A673 (cell line): ENCODE measurements around the gene AQP5. TPM values are rescaled to one million over a fixed set of nuclear protein-coding genes. Genes with fewer than 3 reads are reported as not detected.

Experiments used
- BruUV-seq: library from RNA; stranded (reverse); fragments of 400-500 nt; replicated peaks from 2 replicates; lab custom pipeline; 2021; lab: Mats Ljungman, UMichigan
- CTCF ChIA-PET: fragments of 300-600 bp; sonication (Branson Sonifier 250); formaldehyde crosslinking; loops from one replicate; lab custom pipeline; 2022; ENCODE audit warnings: antibody characterized with exemption; lab: Charles Lee
- POLR2A ChIA-PET: fragments of 300-600 bp; sonication (Branson Sonifier 250); formaldehyde crosslinking; loops from one replicate; lab custom pipeline; 2022; ENCODE audit warnings: antibody characterized with exemption; ENCODE audit not compliant: low non-redundant PET; lab: Charles Lee
- DNase-seq: peaks from one replicate; pipeline ENCODE4 v3.0.0-alpha.2; 2015; ENCODE audit warnings: low spot score
- H3K27ac ChIP-seq: fragments of 200-600 bp; sonication (generic); 2 replicates; pipeline ENCODE4 v1.5.1; 2016; ENCODE audit warnings: mixed run types, low read depth, mild to moderate bottlenecking, mixed read lengths, antibody characterized with exemption, low read length; ENCODE audit not compliant: poor library complexity, severe bottlenecking
- H3K27me3 ChIP-seq: fragments of 200-600 bp; sonication (generic); replicated peaks from 2 replicates; pipeline ENCODE4 v1.6.1; 2017; ENCODE audit warnings: mixed run types, low read depth, mild to moderate bottlenecking, mixed read lengths, antibody characterized with exemption, low read length; ENCODE audit not compliant: insufficient read depth, poor library complexity
- H3K36me3 ChIP-seq: fragments of 200-600 bp; sonication (generic); 2 replicates; pipeline ENCODE4 v1.6.1; 2016; ENCODE audit warnings: mixed run types, mild to moderate bottlenecking, mixed read lengths, antibody characterized with exemption, low read length; ENCODE audit not compliant: insufficient read depth, poor library complexity, severe bottlenecking
- H3K4me1 ChIP-seq: fragments of 200-600 bp; sonication (generic); 2 replicates; pipeline ENCODE4 v1.6.1; 2017; ENCODE audit warnings: mixed run types, mild to moderate bottlenecking, mixed read lengths, antibody characterized with exemption, low read length; ENCODE audit not compliant: insufficient read depth, poor library complexity, severe bottlenecking
- H3K4me3 ChIP-seq: fragments of 200-600 bp; sonication (generic); 2 replicates; pipeline ENCODE4 v1.5.1; 2016; ENCODE audit warnings: low read depth, mixed run types, mild to moderate bottlenecking, mixed read lengths, low read length; ENCODE audit not compliant: poor library complexity, severe bottlenecking
- H3K9me3 ChIP-seq: fragments of 200-600 bp; sonication (generic); 2 replicates; pipeline ENCODE4 v1.6.1; 2016; ENCODE audit warnings: mixed run types, low read depth, mild to moderate bottlenecking, mixed read lengths, antibody characterized with exemption, low read length; ENCODE audit not compliant: poor library complexity, severe bottlenecking
- CTCF ChIP-seq: fragments of 300-800, 200-600 bp; sonication (generic); conservative IDR thresholded peaks from 2 replicates; pipeline ENCODE4 v1.5.1; 2017; ENCODE audit warnings: low read depth, mild to moderate bottlenecking, antibody characterized with exemption, low read length, moderate library complexity, mixed read lengths
- EZH2 ChIP-seq: fragments of 200-600 bp; sonication (generic); IDR thresholded peaks from 2 replicates; pipeline ENCODE4 v1.6.1; 2017; ENCODE audit warnings: borderline replicate concordance, low read depth, mild to moderate bottlenecking, mixed read lengths, antibody characterized with exemption, low read length; ENCODE audit not compliant: poor library complexity, severe bottlenecking
- intact Hi-C: fragments of 100-400 bp; cut with micrococcal nuclease; formaldehyde crosslinking; loops from one replicate; pipeline ENCODE4 v1.10.0; 2022; ENCODE audit not compliant: unreplicated experiment
- total RNA-seq: library from RNA; stranded (reverse); gene quantifications from 2 replicates; pipeline ENCODE4 v1.2.3, GENCODE V29; 2021

Gene AQP5
- total RNA-seq, 1 experiment from 2014 or later: not detected

GRCh38 chr12:49972641-49973360, 11.1 kb downstream of the AQP5 start, which contains the start of gene AQP6:
Gene AQP6, plus strand, starts transcription at chr12:49972947. Its CDS starts 227 bp downstream, at chr12:49973174.
- no TSS peak for BruUV-seq
- H3K27me3 ChIP-seq: no peaks in the 10 kb centered on the region
- H3K4me1 ChIP-seq: no peaks in the 10 kb centered on the region
- no peaks in the 10 kb centered on the region for H3K9me3 ChIP-seq
- ChIA-PET CTCF (no interaction called here), POLR2A (no interaction called here)
- H3K36me3 ChIP-seq: no peaks in the 10 kb centered on the region
- H3K4me3 ChIP-seq: no peak within 1 kb of the TSS
- TF ChIP-seq EZH2: no peak
- TF ChIP-seq CTCF: no peak
- H3K27ac ChIP-seq: no peak within 1 kb of the TSS
- no peak for DNase-seq
- intact Hi-C loops: no loop called here

GRCh38 chr12:49973361-49973830, 11.7 kb downstream of the AQP5 start:
- Histone ChIP-seq H3K4me3 (no peak overlapping the region), H3K9me3 (no peaks in the 10 kb centered on the region), H3K27me3 (no peaks in the 10 kb centered on the region), H3K36me3 (no peaks in the 10 kb centered on the region), H3K4me1 (no peaks in the 10 kb centered on the region), H3K27ac (no peak overlapping the region)
- no peak for DNase-seq
- ChIA-PET POLR2A (no interaction called here), CTCF (no interaction called here)
- no peak for TF ChIP-seq EZH2
- no peak for TF ChIP-seq CTCF
- intact Hi-C loops: no loop called here
- BruUV-seq: no TSS peak

- H3K9me3 ChIP-seq: no peaks in the 10 kb centered on the region
- no TSS peak for BruUV-seq
- CTCF ChIA-PET: no interaction called here
- intact Hi-C loops: no loop called here
- H3K27me3 ChIP-seq: no peaks in the 10 kb centered on the region
- no peaks in the 10 kb centered on the region for H3K4me1 ChIP-seq
- no peak for DNase-seq
- H3K27ac ChIP-seq: no peak overlapping the region
- POLR2A ChIA-PET: no interaction called here
- no peak overlapping the region for H3K4me3 ChIP-seq
- no peak for TF ChIP-seq EZH2
- no peak for TF ChIP-seq CTCF
- H3K36me3 ChIP-seq: no peaks in the 10 kb centered on the region
These were observed 12.6 kb downstream of the AQP5 start for GRCh38 chr12:49974231-49974675.
